GM12875 (cell line): ENCODE results near the gene SYNPR.

Experiments
- H3K4me3 ChIP-seq: one replicate; pipeline ENCODE4 v1.5.1; 2011; ENCODE audit warnings: low read depth, low read length, control low read depth
- CTCF ChIP-seq: IDR thresholded peaks from 2 replicates; pipeline ENCODE4 v1.5.1; 2011; ENCODE audit warnings: low read depth, mild to moderate bottlenecking, control low read depth, inconsistent platforms, low read length, moderate library complexity, borderline replicate concordance; ENCODE audit not compliant: insufficient read depth

SYNPR gene

GRCh38 chr3:63351159-63352007 is 73.3 kb downstream of the SYNPR start:
- H3K4me3 ChIP-seq, result no peak overlapping the region
- peak; percentile 79 for TF ChIP-seq CTCF

- H3K4me3 ChIP-seq, result no peak overlapping the region
- TF ChIP-seq CTCF, result no peak
These were observed 73.8 kb downstream of the SYNPR start for GRCh38 chr3:63352008-63352279.

GRCh38 chr3:63353383-63353782 is 75.3 kb downstream of the SYNPR start:
- no peak overlapping the region for H3K4me3 ChIP-seq
- no peak for TF ChIP-seq CTCF

GRCh38 chr3:63354160-63354559 is 76.1 kb downstream of the SYNPR start:
- no peak for TF ChIP-seq CTCF
- H3K4me3 ChIP-seq, result no peak overlapping the region

GRCh38 chr3:63355809-63356208 is 77.7 kb downstream of the SYNPR start:
- no peak for TF ChIP-seq CTCF
- no peak overlapping the region for H3K4me3 ChIP-seq

- H3K4me3 ChIP-seq, result no peak overlapping the region
- TF ChIP-seq CTCF, result no peak
These were observed 86.4 kb downstream of the SYNPR start for GRCh38 chr3:63364495-63364894.

- TF ChIP-seq CTCF, result no peak
- no peak overlapping the region for H3K4me3 ChIP-seq
These were observed 86.8 kb downstream of the SYNPR start for GRCh38 chr3:63364910-63365309.
